GM19043 (cell line): ENCODE measurements around the gene SNX20.

Source experiments
- ATAC-seq: cut with Tn5 transposase; IDR thresholded peaks from one replicate; pipeline ENCODE4 v1.9.1; 2021; ENCODE audit warnings: low read depth; ENCODE audit not compliant: unreplicated experiment

Gene SNX20

GRCh38 chr16:50665128-50665878 lies 15.8 kb downstream of the SNX20 start:
- no peak for ATAC-seq

GRCh38 chr16:50664270-50664669 lies 16.8 kb downstream of the SNX20 start:
- no peak for ATAC-seq

GRCh38 chr16:50662306-50662940 lies 18.7 kb downstream of the SNX20 start:
- no peak for ATAC-seq

GRCh38 chr16:50659806-50660205 lies 21.3 kb downstream of the SNX20 start:
- ATAC-seq: no peak

- no peak for ATAC-seq
These were observed 23.9 kb downstream of the SNX20 start for GRCh38 chr16:50657241-50657640.

- ATAC-seq: no peak
These were observed 25.5 kb downstream of the SNX20 start for GRCh38 chr16:50655558-50656055.

GRCh38 chr16:50653633-50654519 lies 27.2 kb downstream of the SNX20 start:
- no peak for ATAC-seq

GRCh38 chr16:50652836-50653425 lies 28.2 kb downstream of the SNX20 start:
- no peak for ATAC-seq

- ATAC-seq: no peak
These were observed 29.2 kb downstream of the SNX20 start for GRCh38 chr16:50651835-50652438.

GRCh38 chr16:50646345-50646744 lies 34.8 kb downstream of the SNX20 start:
- no peak for ATAC-seq

- ATAC-seq: no peak
These were observed 35.4 kb downstream of the SNX20 start for GRCh38 chr16:50645563-50646220.

GRCh38 chr16:50644729-50645128 lies 36.4 kb downstream of the SNX20 start:
- ATAC-seq: no peak

- ATAC-seq: no peak
These were observed 36.9 kb downstream of the SNX20 start for GRCh38 chr16:50644245-50644644.

- ATAC-seq: no peak
These were observed 37.9 kb downstream of the SNX20 start for GRCh38 chr16:50643192-50643591.

- no peak for ATAC-seq
These were observed 38.8 kb downstream of the SNX20 start for GRCh38 chr16:50642349-50642748.

- ATAC-seq: no peak
These were observed 39.3 kb downstream of the SNX20 start for GRCh38 chr16:50641818-50642187.

- ATAC-seq: no peak
These were observed 39.9 kb downstream of the SNX20 start for GRCh38 chr16:50640919-50641817.

- ATAC-seq: no peak
These were observed 40.7 kb downstream of the SNX20 start for GRCh38 chr16:50640391-50640790.
